ENCODE results near the gene DAGLA. TPM values are rescaled to one million over a fixed set of nuclear protein-coding genes. Genes with fewer than 3 reads are reported as not detected.

DAGLA gene
- total and polyA plus RNA-seq, 2 donors (not counting 3 experiments of a cell fraction or from before 2014, with no cell fraction given): 2.5 to 4.7 TPM

DNA sequence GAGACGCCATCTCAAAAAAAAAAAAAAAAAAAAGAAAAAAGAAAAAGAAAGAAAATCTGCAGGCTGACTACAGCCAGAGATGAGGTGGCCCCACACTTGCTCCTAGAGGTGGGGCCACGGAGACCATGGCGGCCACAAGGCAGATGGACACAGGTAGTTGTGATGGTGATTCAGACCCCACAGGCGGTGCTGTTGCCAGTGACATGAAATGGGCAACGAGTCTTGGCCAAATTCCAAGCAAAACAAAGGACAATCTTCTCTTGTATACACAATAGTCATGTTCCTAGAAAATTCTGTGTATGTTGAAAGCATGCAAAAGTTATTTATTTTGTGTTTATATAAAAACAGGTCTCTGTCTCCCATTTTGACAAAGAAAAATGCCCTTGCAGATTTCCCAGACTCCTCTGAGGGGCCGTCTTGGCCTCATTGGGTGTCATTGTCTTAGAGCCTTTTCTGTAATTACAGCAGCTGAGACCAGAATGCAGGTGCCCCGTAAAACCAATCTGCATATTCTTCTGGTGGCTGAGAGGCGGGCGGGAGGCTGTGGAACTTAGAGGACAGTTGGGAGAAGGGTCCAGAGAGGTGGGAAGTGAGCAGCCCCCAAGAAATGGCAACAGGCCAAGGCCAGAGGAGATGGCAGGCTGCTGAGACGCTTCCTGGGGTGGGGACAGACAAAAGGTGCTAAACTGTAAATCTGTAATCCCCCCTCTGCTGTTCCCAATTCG is 22.5 kb upstream of the DAGLA start:
- dilution Hi-C loops (cut with MboI; ENCODE audit: extremely low pct_ligation_motif_present, low sequenced_read_pairs) (no loop called here), intact Hi-C loops (cut with micrococcal nuclease) (no loop called here)
- no peaks in the 10 kb centered on the region for H3K79me2 ChIP-seq (ENCODE audit: control insufficient read depth, insufficient read depth, low read length)
- TF ChIP-seq FOS (IDR thresholded peaks at IDR 0.05; ENCODE audit: borderline replicate concordance, insufficient read depth, low read length): no peak
- no peak for TF ChIP-seq GATA2 (IDR thresholded peaks at IDR 0.05; ENCODE audit: insufficient read depth, insufficient read length, low read depth, low read length)
- TF ChIP-seq, protein P1, sequence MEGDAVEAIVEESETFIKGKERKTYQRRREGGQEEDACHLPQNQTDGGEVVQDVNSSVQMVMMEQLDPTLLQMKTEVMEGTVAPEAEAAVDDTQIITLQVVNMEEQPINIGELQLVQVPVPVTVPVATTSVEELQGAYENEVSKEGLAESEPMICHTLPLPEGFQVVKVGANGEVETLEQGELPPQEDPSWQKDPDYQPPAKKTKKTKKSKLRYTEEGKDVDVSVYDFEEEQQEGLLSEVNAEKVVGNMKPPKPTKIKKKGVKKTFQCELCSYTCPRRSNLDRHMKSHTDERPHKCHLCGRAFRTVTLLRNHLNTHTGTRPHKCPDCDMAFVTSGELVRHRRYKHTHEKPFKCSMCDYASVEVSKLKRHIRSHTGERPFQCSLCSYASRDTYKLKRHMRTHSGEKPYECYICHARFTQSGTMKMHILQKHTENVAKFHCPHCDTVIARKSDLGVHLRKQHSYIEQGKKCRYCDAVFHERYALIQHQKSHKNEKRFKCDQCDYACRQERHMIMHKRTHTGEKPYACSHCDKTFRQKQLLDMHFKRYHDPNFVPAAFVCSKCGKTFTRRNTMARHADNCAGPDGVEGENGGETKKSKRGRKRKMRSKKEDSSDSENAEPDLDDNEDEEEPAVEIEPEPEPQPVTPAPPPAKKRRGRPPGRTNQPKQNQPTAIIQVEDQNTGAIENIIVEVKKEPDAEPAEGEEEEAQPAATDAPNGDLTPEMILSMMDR (IDR thresholded peaks at IDR 0.05; ENCODE audit: extremely low read depth in 1 of 2, insufficient read depth in 1 of 2, low read depth in 1 of 2, low read length in 2 of 2): no peak
- TF ChIP-seq POLR2A (IDR thresholded peaks at IDR 0.05; ENCODE audit: low read depth, low read length): no peak
- no peak for TF ChIP-seq MYC (IDR thresholded peaks at IDR 0.05; ENCODE audit: low read depth, low read length)
- TF ChIP-seq EZH2 (IDR thresholded peaks at IDR 0.05; ENCODE audit: borderline replicate concordance, low read depth, low read length, severe bottlenecking): no peak
- no peak for TF ChIP-seq POLR2AphosphoS5 (IDR thresholded peaks at IDR 0.05; ENCODE audit: insufficient read depth, low read depth, low read length)
- H3K4me2 ChIP-seq (ENCODE audit: insufficient read depth, low read length): no peak overlapping the region
- no peaks in the 10 kb centered on the region for H3K9me3 ChIP-seq (replicated peaks; ENCODE audit: control insufficient read depth, insufficient read depth, low read length)
- H3K9ac ChIP-seq (replicated peaks; ENCODE audit: extremely low read depth, insufficient read depth, low read length): no peak overlapping the region
- FAIRE-seq (no peak), DNase-seq (ENCODE audit: low read depth, low spot score) (peak; percentile 37)
- H3K27ac ChIP-seq (ENCODE audit: insufficient read depth, low read depth, low read length): no peak overlapping the region
- H3K4me1 ChIP-seq (ENCODE audit: control insufficient read depth, extremely low read depth, insufficient read depth, low read length): no peaks in the 10 kb centered on the region
- no peak overlapping the region for H3K4me3 ChIP-seq (replicated peaks in 1 of 3; ENCODE audit: insufficient read depth in 1 of 3, low read depth in 1 of 3, low read length in 3 of 3)
- ChIA-PET CTCF (interaction anchor here (1.4 kb wide), 1 partner anchor 8 kb away, joined by 4 read pairs; no protein-coding TSS in a partner anchor), POLR2A (no interaction called here)
- no peaks in the 10 kb centered on the region for H4K20me1 ChIP-seq (replicated peaks; ENCODE audit: control insufficient read depth, extremely low read depth, insufficient read depth, low read length)
- no peaks in the 10 kb centered on the region for H3K36me3 ChIP-seq (ENCODE audit: control insufficient read depth in 2 of 2, extremely low read depth in 1 of 2, insufficient read depth in 2 of 2, low read length in 2 of 2)
- no peaks in the 10 kb centered on the region for H3K27me3 ChIP-seq (ENCODE audit: control insufficient read depth in 2 of 2, insufficient read depth in 2 of 2, low read length in 2 of 2)
- no peak overlapping the region for H2AFZ ChIP-seq (ENCODE audit: low read depth, low read length)
- no peaks in the 10 kb centered on the region for H3K9me1 ChIP-seq (replicated peaks; ENCODE audit: control insufficient read depth, extremely low read depth, insufficient read depth, low read length)
- BruUV-seq (replicated peaks): no TSS peak

All from endothelial cell of umbilical vein (primary cell).